Esophagus muscularis mucosa (tissue), 4 donors: ENCODE data around the gene TMEM154.

Experiments
- EP300 ChIP-seq: sonication (generic); formaldehyde crosslinking; IDR thresholded peaks from one replicate; pipeline ENCODE4 v1.6.1; 2017; ENCODE audit warnings: antibody characterized with exemption
- POLR2A ChIP-seq: fragments of 450-650 bp; IDR thresholded peaks from one replicate; pipeline ENCODE4 v1.6.1; 2017; ENCODE audit warnings: antibody characterized with exemption, moderate library complexity, mild to moderate bottlenecking, low read depth
- POLR2AphosphoS5 ChIP-seq, 2 donors: sonication (generic); formaldehyde crosslinking; IDR thresholded peaks; one replicate each; pipeline ENCODE4 v1.6.1; 2017; ENCODE audit warnings: antibody characterized with exemption in 2 of 2
- TF ChIP-seq, protein P1 (sequence below), 3 experiments: fragments of 200-600 bp in 2 of 3; fragments of 450-650 bp in 1 of 3; sonication (generic) in 2 of 3; IDR thresholded peaks; one replicate each; pipeline ENCODE4 v1.5.1; 2017 to 2019; ENCODE audit warnings: antibody characterized with exemption in 3 of 3, mild to moderate bottlenecking in 2 of 3, moderate library complexity in 1 of 3

DNA sequence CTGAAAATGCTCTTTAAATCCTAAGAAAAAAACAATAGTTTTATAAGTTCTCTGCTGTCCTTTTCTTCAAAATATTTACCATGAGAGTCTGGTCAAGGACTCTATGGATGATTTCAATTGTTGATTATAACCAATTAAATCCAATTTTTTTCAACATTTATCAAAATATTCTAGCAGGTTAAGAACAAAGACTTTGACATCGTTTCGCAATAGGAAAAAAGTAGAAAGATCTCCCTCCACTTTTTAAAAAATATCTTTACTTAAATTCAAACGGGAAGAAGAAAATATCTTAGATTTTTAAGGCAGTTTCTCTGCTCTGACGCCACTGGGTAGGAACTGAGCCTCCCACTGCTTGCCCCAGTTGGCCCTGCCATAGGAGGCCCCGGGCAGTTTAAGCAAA lies 44.7 kb upstream of the TMEM154 start:
- TF ChIP-seq, protein P1, sequence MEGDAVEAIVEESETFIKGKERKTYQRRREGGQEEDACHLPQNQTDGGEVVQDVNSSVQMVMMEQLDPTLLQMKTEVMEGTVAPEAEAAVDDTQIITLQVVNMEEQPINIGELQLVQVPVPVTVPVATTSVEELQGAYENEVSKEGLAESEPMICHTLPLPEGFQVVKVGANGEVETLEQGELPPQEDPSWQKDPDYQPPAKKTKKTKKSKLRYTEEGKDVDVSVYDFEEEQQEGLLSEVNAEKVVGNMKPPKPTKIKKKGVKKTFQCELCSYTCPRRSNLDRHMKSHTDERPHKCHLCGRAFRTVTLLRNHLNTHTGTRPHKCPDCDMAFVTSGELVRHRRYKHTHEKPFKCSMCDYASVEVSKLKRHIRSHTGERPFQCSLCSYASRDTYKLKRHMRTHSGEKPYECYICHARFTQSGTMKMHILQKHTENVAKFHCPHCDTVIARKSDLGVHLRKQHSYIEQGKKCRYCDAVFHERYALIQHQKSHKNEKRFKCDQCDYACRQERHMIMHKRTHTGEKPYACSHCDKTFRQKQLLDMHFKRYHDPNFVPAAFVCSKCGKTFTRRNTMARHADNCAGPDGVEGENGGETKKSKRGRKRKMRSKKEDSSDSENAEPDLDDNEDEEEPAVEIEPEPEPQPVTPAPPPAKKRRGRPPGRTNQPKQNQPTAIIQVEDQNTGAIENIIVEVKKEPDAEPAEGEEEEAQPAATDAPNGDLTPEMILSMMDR (IDR thresholded peaks at IDR 0.05) = no peak
- TF ChIP-seq POLR2AphosphoS5 (IDR thresholded peaks at IDR 0.05) (no peak), POLR2A (no peak), EP300 (no peak)
